HG02870 (cell line): Measurements from ENCODE around the gene LAMTOR2.

Experiments
- ATAC-seq: cut with Tn5 transposase; IDR thresholded peaks from one replicate; pipeline ENCODE4 v1.9.1; 2021; ENCODE audit warnings: mild to moderate bottlenecking, moderate library complexity; ENCODE audit not compliant: unreplicated experiment

LAMTOR2 gene

GRCh38 chr1:156096640-156097391 lies 42.2 kb downstream of the LAMTOR2 start:
- peak; percentile 64 for ATAC-seq

- no peak for ATAC-seq
These were observed 43.1 kb downstream of the LAMTOR2 start for GRCh38 chr1:156097499-156098178.

GRCh38 chr1:156098784-156099183 lies 44.2 kb downstream of the LAMTOR2 start:
- no peak for ATAC-seq

GRCh38 chr1:156099282-156099681 lies 44.7 kb downstream of the LAMTOR2 start:
- no peak for ATAC-seq

GRCh38 chr1:156100205-156100995 lies 45.8 kb downstream of the LAMTOR2 start:
- no peak for ATAC-seq

- no peak for ATAC-seq
These were observed 47.3 kb downstream of the LAMTOR2 start for GRCh38 chr1:156101880-156102279.

GRCh38 chr1:156102633-156103511 lies 48.3 kb downstream of the LAMTOR2 start:
- ATAC-seq = no peak

GRCh38 chr1:156103521-156103947 lies 49.0 kb downstream of the LAMTOR2 start:
- ATAC-seq = no peak

- no peak for ATAC-seq
These were observed 49.7 kb downstream of the LAMTOR2 start for GRCh38 chr1:156104065-156104810.

GRCh38 chr1:156104861-156105832 lies 50.6 kb downstream of the LAMTOR2 start:
- no peak for ATAC-seq

- ATAC-seq = no peak
These were observed 52.3 kb downstream of the LAMTOR2 start for GRCh38 chr1:156106624-156107488.

- no peak for ATAC-seq
These were observed 53.5 kb downstream of the LAMTOR2 start for GRCh38 chr1:156108057-156108456.
